HCEC 1CT (cell line): ENCODE data around the gene EFNB3.
A peak's percentile ranks its signal among the peaks of the same experiment; 100 is the strongest.

Source experiments
- DNase-seq: peaks from one replicate; pipeline ENCODE4 v3.0.0-alpha.2; 2017

Gene EFNB3

GRCh38 chr17:7704601-7705268 lies at the start of gene EFNB3:
EFNB3 (plus strand) TSS chr17:7705202; CDS start chr17:7705599, 397 bp downstream.
- no peak for DNase-seq

GRCh38 chr17:7655541-7655840 lies 49.5 kb upstream of the EFNB3 start:
- DNase-seq = no peak

- no peak for DNase-seq
Measured at GRCh38 chr17:7656958-7657609, 47.9 kb upstream of the EFNB3 start.

GRCh38 chr17:7667656-7668406 lies 37.2 kb upstream of the EFNB3 start:
- DNase-seq = no peak

- no peak for DNase-seq
Measured at GRCh38 chr17:7668482-7668881, 36.5 kb upstream of the EFNB3 start.

GRCh38 chr17:7673239-7673638 lies 31.8 kb upstream of the EFNB3 start:
- DNase-seq = no peak

GRCh38 chr17:7674934-7675333 lies 30.1 kb upstream of the EFNB3 start:
- DNase-seq = no peak

- no peak for DNase-seq
Measured at GRCh38 chr17:7676533-7676932, 28.5 kb upstream of the EFNB3 start.

GRCh38 chr17:7677388-7678067 lies 27.5 kb upstream of the EFNB3 start:
- DNase-seq = no peak

GRCh38 chr17:7684851-7685532 lies 20.0 kb upstream of the EFNB3 start:
- DNase-seq = no peak

GRCh38 chr17:7685533-7686221 lies 19.3 kb upstream of the EFNB3 start:
- peak; percentile 90 for DNase-seq

- peak; percentile 70 for DNase-seq
Measured at GRCh38 chr17:7686222-7687071, 18.6 kb upstream of the EFNB3 start.

- peak; percentile 82 for DNase-seq
Measured at GRCh38 chr17:7687072-7687907, 17.7 kb upstream of the EFNB3 start, which contains the start of gene TP53. TP53 (minus strand) TSS chr17:7687490; CDS start chr17:7676594, 10,896 bp downstream.

- peak; percentile 98 for DNase-seq
Measured at GRCh38 chr17:7687908-7688807, 16.8 kb upstream of the EFNB3 start, which contains the start of gene WRAP53. WRAP53 (plus strand) TSS chr17:7688477; CDS start chr17:7688649, 172 bp downstream.

GRCh38 chr17:7688808-7689316 lies 16.1 kb upstream of the EFNB3 start:
- DNase-seq = no peak

- DNase-seq = no peak
Measured at GRCh38 chr17:7695586-7695985, 9.4 kb upstream of the EFNB3 start.

GRCh38 chr17:7697828-7698588 lies 7.0 kb upstream of the EFNB3 start:
- DNase-seq = no peak

GRCh38 chr17:7700510-7700909 lies 4.5 kb upstream of the EFNB3 start:
- DNase-seq = no peak
